RWPE1 (cell line): ENCODE measurements around the gene AGBL1.

ENCODE experiments used
- CTCF ChIA-PET: fragments of 350-600 bp; sonication (Branson Sonifier 250); formaldehyde crosslinking; extraction: SDS; loops from one replicate; lab custom pipeline; 2021; lab: Yijun Ruan, JAX
- POLR2A ChIA-PET: fragments of 400-600 bp; formaldehyde crosslinking; extraction: SDS; loops from one replicate; lab custom pipeline; 2020; ENCODE audit warnings: antibody characterized with exemption; ENCODE audit not compliant: low non-redundant PET; lab: Yijun Ruan, JAX
- DNase-seq: peaks from one replicate; pipeline ENCODE4 v3.0.0; 2012; ENCODE audit warnings: low spot score
- H3K27ac ChIP-seq: fragments of 450-650 bp; 2 replicates; pipeline ENCODE4 v1.5.1; 2017
- TF ChIP-seq, protein P1 (sequence below): fragments of 450-650 bp; conservative IDR thresholded peaks from 2 replicates; pipeline ENCODE4 v1.5.1; 2017; ENCODE audit warnings: low read depth, mild to moderate bottlenecking

Gene AGBL1

DNA sequence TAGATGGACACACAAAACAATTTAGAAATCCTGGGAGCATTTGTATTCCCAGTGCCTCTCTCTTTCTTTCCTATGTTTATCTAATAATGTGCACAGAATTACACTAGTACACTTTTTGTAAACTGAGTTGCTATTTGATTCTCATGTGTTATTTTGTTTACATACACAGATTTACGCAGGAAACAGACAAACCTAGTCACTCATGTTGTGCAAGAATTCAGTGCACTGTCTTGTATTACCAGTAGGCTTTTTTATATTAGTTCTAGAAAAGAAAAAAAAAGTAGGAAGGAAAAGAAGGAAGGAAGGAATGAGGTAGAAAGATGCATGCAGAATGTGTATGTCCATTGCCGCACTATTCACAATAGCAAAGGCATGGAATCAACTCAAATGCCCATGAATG is 257.4 kb downstream of the AGBL1 start:
- POLR2A ChIA-PET: no interaction called here
- TF ChIP-seq, protein P1, sequence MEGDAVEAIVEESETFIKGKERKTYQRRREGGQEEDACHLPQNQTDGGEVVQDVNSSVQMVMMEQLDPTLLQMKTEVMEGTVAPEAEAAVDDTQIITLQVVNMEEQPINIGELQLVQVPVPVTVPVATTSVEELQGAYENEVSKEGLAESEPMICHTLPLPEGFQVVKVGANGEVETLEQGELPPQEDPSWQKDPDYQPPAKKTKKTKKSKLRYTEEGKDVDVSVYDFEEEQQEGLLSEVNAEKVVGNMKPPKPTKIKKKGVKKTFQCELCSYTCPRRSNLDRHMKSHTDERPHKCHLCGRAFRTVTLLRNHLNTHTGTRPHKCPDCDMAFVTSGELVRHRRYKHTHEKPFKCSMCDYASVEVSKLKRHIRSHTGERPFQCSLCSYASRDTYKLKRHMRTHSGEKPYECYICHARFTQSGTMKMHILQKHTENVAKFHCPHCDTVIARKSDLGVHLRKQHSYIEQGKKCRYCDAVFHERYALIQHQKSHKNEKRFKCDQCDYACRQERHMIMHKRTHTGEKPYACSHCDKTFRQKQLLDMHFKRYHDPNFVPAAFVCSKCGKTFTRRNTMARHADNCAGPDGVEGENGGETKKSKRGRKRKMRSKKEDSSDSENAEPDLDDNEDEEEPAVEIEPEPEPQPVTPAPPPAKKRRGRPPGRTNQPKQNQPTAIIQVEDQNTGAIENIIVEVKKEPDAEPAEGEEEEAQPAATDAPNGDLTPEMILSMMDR: no peak
- peak overlapping the region; percentile 98 for H3K27ac ChIP-seq
- CTCF ChIA-PET: no interaction called here
- no peak for DNase-seq

DNA sequence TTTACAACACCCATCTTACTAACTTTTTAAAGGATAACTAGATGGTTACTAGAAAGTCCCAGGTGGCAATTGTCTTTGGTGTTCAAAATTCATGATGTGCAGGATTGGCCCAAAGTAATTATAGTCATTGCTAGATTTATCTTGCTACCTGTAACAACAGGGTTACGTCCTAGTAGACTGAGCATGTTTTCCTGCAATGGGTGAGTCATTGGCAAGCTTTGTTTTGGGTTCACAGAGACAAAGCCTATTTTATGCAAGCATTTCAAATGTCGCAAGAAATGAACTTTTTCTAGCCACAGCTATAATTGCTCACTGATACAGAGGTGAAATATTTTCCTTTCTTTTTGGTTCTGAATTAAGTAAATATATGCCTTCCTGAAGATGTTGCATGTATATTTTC is 267.6 kb downstream of the AGBL1 start:
- CTCF ChIA-PET: interaction anchor here (0.6 kb wide), 1 partner anchor 85 kb away, joined by 3 read pairs; no protein-coding TSS in a partner anchor
- peak; percentile 81 for DNase-seq
- TF ChIP-seq, protein P1: no peak
- no peak overlapping the region for H3K27ac ChIP-seq
- POLR2A ChIA-PET: no interaction called here

DNA sequence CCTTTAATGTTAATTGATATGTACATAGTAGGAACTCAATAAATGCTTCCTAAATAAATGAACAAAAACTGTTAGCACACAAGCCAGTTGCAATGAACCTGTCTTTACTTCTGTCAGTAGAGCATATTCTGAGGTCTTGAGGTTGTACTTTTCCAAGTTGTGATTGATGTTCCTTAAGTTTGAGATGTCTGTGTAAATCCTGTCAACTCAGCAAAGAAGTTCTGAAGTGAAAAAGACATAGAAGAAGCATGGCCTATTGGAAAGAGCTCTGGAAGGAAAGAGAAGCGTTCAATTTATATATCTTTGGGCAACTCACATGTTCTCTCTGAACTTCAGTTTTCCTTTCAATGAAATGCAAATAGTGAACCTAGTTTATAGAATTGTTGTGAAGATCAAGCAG is 269.9 kb downstream of the AGBL1 start:
- TF ChIP-seq, protein P1: no peak
- ChIA-PET CTCF (no interaction called here), POLR2A (no interaction called here)
- no peak overlapping the region for H3K27ac ChIP-seq
- no peak for DNase-seq

DNA sequence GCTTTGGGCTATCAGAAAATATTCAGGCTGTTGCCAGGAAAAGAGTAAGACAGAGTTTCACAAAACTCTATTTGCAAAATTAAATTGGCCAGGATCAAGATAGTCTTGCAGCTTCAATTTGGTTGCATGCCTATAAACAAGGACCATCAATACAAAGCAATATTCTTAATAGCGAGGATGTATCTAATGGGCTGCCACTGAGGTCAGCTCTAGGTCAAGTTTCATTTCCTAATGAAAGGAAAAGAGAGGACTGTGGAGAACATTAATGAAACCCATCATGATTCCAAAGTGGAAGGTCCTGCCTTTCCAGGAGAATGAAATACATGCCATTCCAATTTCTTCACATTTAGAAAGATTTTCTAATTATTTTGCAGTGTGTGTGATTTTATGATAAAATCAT is 273.5 kb downstream of the AGBL1 start:
- no peak for DNase-seq
- TF ChIP-seq, protein P1: no peak
- ChIA-PET POLR2A (no interaction called here), CTCF (no interaction called here)
- H3K27ac ChIP-seq: no peak overlapping the region

DNA sequence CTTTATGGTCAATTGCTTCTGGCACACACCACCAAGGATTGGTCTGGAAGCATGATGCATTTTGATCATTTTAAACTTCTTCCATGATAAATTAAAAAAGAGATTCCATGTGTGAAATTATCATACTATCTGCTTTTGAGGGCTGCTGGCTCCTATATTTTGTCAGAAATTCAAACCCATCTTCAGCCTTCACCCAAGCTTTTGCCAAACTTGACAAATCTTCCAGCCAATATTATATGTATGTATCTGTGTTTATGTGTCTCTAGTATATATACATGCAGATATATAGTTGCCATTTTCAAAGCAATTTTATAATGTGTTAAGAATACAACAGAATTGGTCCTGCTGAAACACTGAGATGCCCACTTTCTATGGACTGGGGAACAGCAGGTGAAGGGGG is 275.7 kb downstream of the AGBL1 start:
- TF ChIP-seq, protein P1: no peak
- DNase-seq: no peak
- CTCF ChIA-PET: no interaction called here
- no peak overlapping the region for H3K27ac ChIP-seq
- POLR2A ChIA-PET: no interaction called here

DNA sequence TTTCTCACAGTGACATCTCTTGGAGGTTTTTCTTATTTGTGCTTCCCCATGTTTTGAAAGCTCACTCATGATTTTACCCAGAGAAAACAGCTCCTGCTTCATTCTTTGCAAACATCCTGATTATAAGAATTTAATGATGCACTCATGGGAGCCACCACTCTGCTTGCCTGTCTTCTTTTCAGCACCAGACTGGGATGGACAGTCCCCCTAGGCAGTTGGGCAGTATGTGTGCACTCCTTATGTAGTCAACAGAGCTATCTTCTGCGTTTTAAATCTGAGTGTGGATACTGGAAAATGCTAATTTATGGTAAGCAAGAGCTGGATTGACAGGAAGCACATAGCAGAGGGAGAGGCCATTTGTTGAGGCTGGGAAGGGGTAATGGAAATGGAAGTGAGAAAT is 276.1 kb downstream of the AGBL1 start:
- POLR2A ChIA-PET: no interaction called here
- DNase-seq: no peak
- CTCF ChIA-PET: no interaction called here
- no peak overlapping the region for H3K27ac ChIP-seq
- TF ChIP-seq, protein P1: no peak
